Measurements from ENCODE around the gene GANC.

Gene GANC

GRCh38 chr15:42358141-42358540 lies 85.1 kb downstream of the GANC start:
- Histone ChIP-seq H3K36me3 (ENCODE audit: insufficient read depth, low read length) (no peaks in the 10 kb centered on the region), H3K9ac (ENCODE audit: low read depth, low read length) (no peak overlapping the region), H3K4me2 (ENCODE audit: insufficient read depth, low read length) (no peak overlapping the region), H3K79me2 (ENCODE audit: insufficient read depth, low read length) (no peaks in the 10 kb centered on the region), H3K9me3 (ENCODE audit: insufficient read depth, low read length, severe bottlenecking) (no peaks in the 10 kb centered on the region), H3K27me3 (ENCODE audit: insufficient read depth, low read length, poor library complexity) (no peaks in the 10 kb centered on the region), H3K4me1 (ENCODE audit: insufficient read depth, low read length) (no peaks in the 10 kb centered on the region), H3K4me3 (ENCODE audit: low read depth in 1 of 2, low read length in 2 of 2) (no peak overlapping the region), H4K20me1 (ENCODE audit: insufficient read depth, low read length) (no peaks in the 10 kb centered on the region), H3K27ac (ENCODE audit: low read length) (no peak overlapping the region), H2AFZ (ENCODE audit: low read depth, low read length) (no peak overlapping the region)
- no peak for ATAC-seq (ENCODE audit: insufficient read depth, low read depth)
- TF ChIP-seq CTCF (IDR thresholded peaks at IDR 0.05; ENCODE audit: borderline replicate concordance, extremely low read depth, low read length, poor library complexity, severe bottlenecking) = no peak
- TF ChIP-seq EZH2 (IDR thresholded peaks at IDR 0.05; ENCODE audit: borderline replicate concordance, low read depth, low read length, severe bottlenecking) = no peak
- no peak for DNase-seq

GRCh38 chr15:42359249-42359648 lies 86.2 kb downstream of the GANC start, which contains the start of gene CAPN3:
TSS of gene CAPN3 (plus strand) at chr15:42359501. CDS start at chr15:42359806, 305 bp downstream.
- Histone ChIP-seq H3K9ac (ENCODE audit: low read depth, low read length) (no peak within 1 kb of the TSS), H4K20me1 (ENCODE audit: insufficient read depth, low read length) (no peaks in the 10 kb centered on the region), H3K27ac (ENCODE audit: low read length) (no peak within 1 kb of the TSS), H3K4me2 (ENCODE audit: insufficient read depth, low read length) (no peak within 1 kb of the TSS), H3K27me3 (ENCODE audit: insufficient read depth, low read length, poor library complexity) (no peaks in the 10 kb centered on the region), H2AFZ (ENCODE audit: low read depth, low read length) (no peak within 1 kb of the TSS), H3K9me3 (ENCODE audit: insufficient read depth, low read length, severe bottlenecking) (no peaks in the 10 kb centered on the region), H3K79me2 (ENCODE audit: insufficient read depth, low read length) (no peaks in the 10 kb centered on the region), H3K4me3 (ENCODE audit: low read depth in 1 of 2, low read length in 2 of 2) (no peak within 1 kb of the TSS), H3K4me1 (ENCODE audit: insufficient read depth, low read length) (no peaks in the 10 kb centered on the region), H3K36me3 (ENCODE audit: insufficient read depth, low read length) (no peaks in the 10 kb centered on the region)
- TF ChIP-seq EZH2 (IDR thresholded peaks at IDR 0.05; ENCODE audit: borderline replicate concordance, low read depth, low read length, severe bottlenecking) (no peak), CTCF (IDR thresholded peaks at IDR 0.05; ENCODE audit: borderline replicate concordance, extremely low read depth, low read length, poor library complexity, severe bottlenecking) (no peak)
- DNase-seq = no peak
- ATAC-seq (ENCODE audit: insufficient read depth, low read depth) = no peak

- Histone ChIP-seq H3K9me3 (ENCODE audit: insufficient read depth, low read length, severe bottlenecking) (no peaks in the 10 kb centered on the region), H3K79me2 (ENCODE audit: insufficient read depth, low read length) (no peaks in the 10 kb centered on the region), H3K36me3 (ENCODE audit: insufficient read depth, low read length) (no peaks in the 10 kb centered on the region), H3K4me1 (ENCODE audit: insufficient read depth, low read length) (no peaks in the 10 kb centered on the region), H3K27ac (ENCODE audit: low read length) (no peak overlapping the region), H4K20me1 (ENCODE audit: insufficient read depth, low read length) (no peaks in the 10 kb centered on the region), H2AFZ (ENCODE audit: low read depth, low read length) (no peak overlapping the region), H3K27me3 (ENCODE audit: insufficient read depth, low read length, poor library complexity) (no peaks in the 10 kb centered on the region), H3K4me2 (ENCODE audit: insufficient read depth, low read length) (no peak overlapping the region), H3K4me3 (ENCODE audit: low read depth in 1 of 2, low read length in 2 of 2) (no peak overlapping the region), H3K9ac (ENCODE audit: low read depth, low read length) (no peak overlapping the region)
- ATAC-seq (ENCODE audit: insufficient read depth, low read depth) (no peak), DNase-seq (no peak)
- TF ChIP-seq EZH2 (IDR thresholded peaks at IDR 0.05; ENCODE audit: borderline replicate concordance, low read depth, low read length, severe bottlenecking) (no peak), CTCF (IDR thresholded peaks at IDR 0.05; ENCODE audit: borderline replicate concordance, extremely low read depth, low read length, poor library complexity, severe bottlenecking) (no peak)
These were observed 87.0 kb downstream of the GANC start for GRCh38 chr15:42359985-42360384.

All from DND-41 (cell line).